Measurements from ENCODE around the gene TBC1D22A. TPM values are rescaled to one million over a fixed set of nuclear protein-coding genes. Genes with fewer than 3 reads are reported as not detected.

The TBC1D22A gene
- polyA plus RNA-seq, 1 donor from 2014 or later, result 9.3 TPM

GRCh38 chr22:46887978-46888377 lies 125.5 kb downstream of the TBC1D22A start:
- no peaks in the 10 kb centered on the region for H3K36me3 ChIP-seq (ENCODE audit: insufficient read depth, low read length)
- H3K27ac ChIP-seq (ENCODE audit: low read length), result no peak overlapping the region
- no peaks in the 10 kb centered on the region for H3K9me3 ChIP-seq (ENCODE audit: low read length)
- H3K9ac ChIP-seq (ENCODE audit: low read length), result no peak overlapping the region
- no peak overlapping the region for H3K4me3 ChIP-seq (ENCODE audit: low read length)
- H3K27me3 ChIP-seq (ENCODE audit: insufficient read depth, low read depth, low read length), result no peaks in the 10 kb centered on the region
- no peak overlapping the region for H2AFZ ChIP-seq (ENCODE audit: low read depth, low read length)
- H4K20me1 ChIP-seq (ENCODE audit: insufficient read depth), result no peaks in the 10 kb centered on the region
- no peak overlapping the region for H3K4me2 ChIP-seq (ENCODE audit: low read length)
- no peaks in the 10 kb centered on the region for H3F3A ChIP-seq (ENCODE audit: insufficient read depth, low read length, poor library complexity, severe bottlenecking)
- H3K9me2 ChIP-seq (ENCODE audit: insufficient read depth, low read length), result no peaks in the 10 kb centered on the region
- no peak for TF ChIP-seq CTCF (IDR thresholded peaks at IDR 0.05; ENCODE audit: poor library complexity, severe bottlenecking)
- TF ChIP-seq TAF1 (IDR thresholded peaks at IDR 0.05; ENCODE audit: low read depth), result no peak
- no peak for TF ChIP-seq EZH2 (IDR thresholded peaks at IDR 0.05; ENCODE audit: borderline replicate concordance, insufficient read depth, low read length, poor library complexity, severe bottlenecking)
- TF ChIP-seq POLR2AphosphoS5 (IDR thresholded peaks at IDR 0.05), result no peak
- TF ChIP-seq MXI1 (conservative IDR thresholded peaks at IDR 0.05; ENCODE audit: poor library complexity, severe bottlenecking), result no peak
- TF ChIP-seq RAD21 (conservative IDR thresholded peaks at IDR 0.05), result no peak
- no peak for TF ChIP-seq REST (IDR thresholded peaks at IDR 0.05; ENCODE audit: borderline replicate concordance)
- TF ChIP-seq SMC3 (conservative IDR thresholded peaks at IDR 0.05; ENCODE audit: poor library complexity), result no peak
- no peak for TF ChIP-seq EP300 (conservative IDR thresholded peaks at IDR 0.05; ENCODE audit: poor library complexity, severe bottlenecking)
- H3K79me2 ChIP-seq (replicated peaks; ENCODE audit: insufficient read depth, low read length), result no peaks in the 10 kb centered on the region

- Histone ChIP-seq H3K79me2 (replicated peaks; ENCODE audit: insufficient read depth, low read length) (no peaks in the 10 kb centered on the region), H4K20me1 (ENCODE audit: insufficient read depth) (no peaks in the 10 kb centered on the region), H3K9me2 (ENCODE audit: insufficient read depth, low read length) (no peaks in the 10 kb centered on the region), H3K9me3 (ENCODE audit: low read length) (no peaks in the 10 kb centered on the region), H3F3A (ENCODE audit: insufficient read depth, low read length, poor library complexity, severe bottlenecking) (no peaks in the 10 kb centered on the region), H3K36me3 (ENCODE audit: insufficient read depth, low read length) (no peaks in the 10 kb centered on the region), H2AFZ (ENCODE audit: low read depth, low read length) (no peak overlapping the region), H3K27me3 (ENCODE audit: insufficient read depth, low read depth, low read length) (no peaks in the 10 kb centered on the region), H3K27ac (ENCODE audit: low read length) (no peak overlapping the region), H3K9ac (ENCODE audit: low read length) (no peak overlapping the region), H3K4me2 (ENCODE audit: low read length) (no peak overlapping the region), H3K4me3 (ENCODE audit: low read length) (no peak overlapping the region)
- TF ChIP-seq CTCF (IDR thresholded peaks at IDR 0.05; ENCODE audit: poor library complexity, severe bottlenecking) (no peak), EZH2 (IDR thresholded peaks at IDR 0.05; ENCODE audit: borderline replicate concordance, insufficient read depth, low read length, poor library complexity, severe bottlenecking) (no peak), TAF1 (IDR thresholded peaks at IDR 0.05; ENCODE audit: low read depth) (no peak), POLR2AphosphoS5 (IDR thresholded peaks at IDR 0.05) (no peak), REST (IDR thresholded peaks at IDR 0.05; ENCODE audit: borderline replicate concordance) (no peak), RAD21 (conservative IDR thresholded peaks at IDR 0.05) (no peak)
Observed at GRCh38 chr22:46890819-46891218, 128.4 kb downstream of the TBC1D22A start.
